ENCODE results near the gene MTERF2. TPM values are rescaled to one million over a fixed set of nuclear protein-coding genes. Genes with fewer than 3 reads are reported as not detected.
"Not testable (repeated sequence)": the region's sequence is repeated elsewhere in the genome, so short reads cannot be mapped to it uniquely, and the experiment has no call there.

The MTERF2 gene
- total and polyA plus RNA-seq, 2 of the 13 experiments (the other 11 are each of a cell fraction or from before 2014, with no cell fraction given), result 8.0 to 11.6 TPM

GRCh38 chr12:106999446-106999845 lies 12.5 kb upstream of the MTERF2 start:
- no peak for FAIRE-seq
- ATAC-seq, result no peak
- Histone ChIP-seq H3K36me3 (replicated peaks in 1 of 2; ENCODE audit: control insufficient read depth in 1 of 2, insufficient read depth in 2 of 2, low read length in 2 of 2) (peaks cover 0 to 12% of the 10 kb centered on the region in 2 experiments; a peak in 2 of 5 replicates), H3K9me3 (ENCODE audit: low read length) (no peaks in the 10 kb centered on the region), H2AFZ (ENCODE audit: low read length) (no peak overlapping the region), H4K20me1 (ENCODE audit: insufficient read depth, low read length) (no peaks in the 10 kb centered on the region), H3K4me3 (replicated peaks in 1 of 3; ENCODE audit: insufficient read depth in 1 of 3, low read depth in 2 of 3, low read length in 3 of 3) (no peak overlapping the region), H3K27me3 (ENCODE audit: control insufficient read depth in 1 of 2, insufficient read depth in 2 of 2, low read length in 2 of 2) (no peaks in the 10 kb centered on the region), H3K4me1 (ENCODE audit: insufficient read depth, low read length) (no peaks in the 10 kb centered on the region), H3K9ac (ENCODE audit: insufficient read depth, low read depth, low read length) (no peak overlapping the region), H3K27ac (ENCODE audit: extremely low read length, insufficient read depth, low read length) (no peak overlapping the region), H3K79me2 (ENCODE audit: insufficient read depth, low read length) (no peaks in the 10 kb centered on the region), H3K4me2 (ENCODE audit: low read depth, low read length) (no peak overlapping the region)
- ChIA-PET POLR2A (no interaction called here), CTCF (ENCODE audit: low intra/inter-chr PET ratio, low total read pairs) (no interaction called here)
- intact Hi-C loops (cut with micrococcal nuclease; ENCODE audit: unreplicated experiment), result no loop called here
- TF ChIP-seq NCOR1 (IDR thresholded peaks at IDR 0.05; ENCODE audit: borderline replicate concordance, low read length) (no peak), ZBED4 (CRISPR knock-in tag; IDR thresholded peaks at IDR 0.05; ENCODE audit: borderline replicate concordance) (no peak), SOX6 (IDR thresholded peaks at IDR 0.05) (no peak), SOX6 (CRISPR knock-in tag; IDR thresholded peaks at IDR 0.05) (no peak)
- in situ Hi-C loops (cut with HindIII; ENCODE audit: extremely low pct_ligation_motif_present, low pct_unique_long_range_greater_than_20kb), result no loop called here
- no TSS peak for BruUV-seq (replicated peaks)
- WGBS (ENCODE audit: low lambda C conversion rate), result 93% methylated on average over 6 of the region's 6 CpGs
- no peak for DNase-seq (ENCODE audit: low spot score)

GRCh38 chr12:106997916-106998315 lies 11.0 kb upstream of the MTERF2 start:
- POLR2A ChIA-PET, result interaction anchor here (1.8 kb wide), 1 partner anchor 11 kb away, joined by 6 read pairs; the partner anchor contains the start of gene MTERF2
- in situ Hi-C loops (cut with HindIII; ENCODE audit: extremely low pct_ligation_motif_present, low pct_unique_long_range_greater_than_20kb), result no loop called here
- intact Hi-C loops (cut with micrococcal nuclease; ENCODE audit: unreplicated experiment), result no loop called here
- TF ChIP-seq TERF1 (CRISPR knock-in tag; IDR thresholded peaks at IDR 0.05) (no peak), NBN (conservative IDR thresholded peaks at IDR 0.05) (no peak), MAFF (IDR thresholded peaks at IDR 0.05; ENCODE audit: low read depth, low read length) (peak; percentile 62; the same call in 1 of the 2 replicates), MAFK (conservative IDR thresholded peaks at IDR 0.05 in 1 of 2, IDR thresholded peaks at IDR 0.05 in 1 of 2; ENCODE audit: low read length in 2 of 2) (peak; percentile 59 to 61)
- Histone ChIP-seq H3K9me3 (ENCODE audit: low read length) (no peaks in the 10 kb centered on the region), H3K4me2 (ENCODE audit: low read depth, low read length) (no peak overlapping the region), H3K79me2 (ENCODE audit: insufficient read depth, low read length) (no peaks in the 10 kb centered on the region), H2AFZ (ENCODE audit: low read length) (no peak overlapping the region), H3K9ac (ENCODE audit: insufficient read depth, low read depth, low read length) (no peak overlapping the region), H3K27ac (ENCODE audit: extremely low read length, insufficient read depth, low read length) (no peak overlapping the region), H3K27me3 (ENCODE audit: control insufficient read depth in 1 of 2, insufficient read depth in 2 of 2, low read length in 2 of 2) (no peaks in the 10 kb centered on the region), H4K20me1 (ENCODE audit: insufficient read depth, low read length) (no peaks in the 10 kb centered on the region), H3K4me1 (ENCODE audit: insufficient read depth, low read length) (no peaks in the 10 kb centered on the region), H3K4me3 (replicated peaks in 1 of 3; ENCODE audit: insufficient read depth in 1 of 3, low read depth in 2 of 3, low read length in 3 of 3) (no peak overlapping the region), H3K36me3 (replicated peaks in 1 of 2; ENCODE audit: control insufficient read depth in 1 of 2, insufficient read depth in 2 of 2, low read length in 2 of 2) (peaks cover 0 to 12% of the 10 kb centered on the region in 2 experiments; a peak in 2 of 5 replicates)
- no peak for DNase-seq (ENCODE audit: low spot score)
- CTCF ChIA-PET (ENCODE audit: low intra/inter-chr PET ratio, low total read pairs), result no interaction called here
- WGBS (ENCODE audit: low lambda C conversion rate), result 100% methylated on average over 1 of the region's 1 CpG
- no peak for FAIRE-seq
- ATAC-seq, result no peak
- no TSS peak for BruUV-seq (replicated peaks)

GRCh38 chr12:106996102-106996501 lies 9.2 kb upstream of the MTERF2 start:
- whole genome bisulfite sequencing (ENCODE audit: low lambda C conversion rate), result 97% methylated on average over 5 of the region's 5 CpGs
- H3K79me2 ChIP-seq (ENCODE audit: insufficient read depth, low read length); in situ Hi-C loops (cut with HindIII; ENCODE audit: extremely low pct_ligation_motif_present, low pct_unique_long_range_greater_than_20kb); CTCF ChIA-PET (ENCODE audit: low intra/inter-chr PET ratio, low total read pairs); H3K9ac ChIP-seq (ENCODE audit: insufficient read depth, low read depth, low read length); H3K4me3 ChIP-seq (replicated peaks in 1 of 3; ENCODE audit: insufficient read depth in 1 of 3, low read depth in 2 of 3, low read length in 3 of 3); H4K20me1 ChIP-seq (ENCODE audit: insufficient read depth, low read length); POLR2A ChIA-PET; H3K27me3 ChIP-seq (ENCODE audit: control insufficient read depth in 1 of 2, insufficient read depth in 2 of 2, low read length in 2 of 2); H2AFZ ChIP-seq (ENCODE audit: low read length); H3K9me3 ChIP-seq (ENCODE audit: low read length); H3K36me3 ChIP-seq (replicated peaks in 1 of 2; ENCODE audit: control insufficient read depth in 1 of 2, insufficient read depth in 2 of 2, low read length in 2 of 2); BruUV-seq (replicated peaks); H3K4me2 ChIP-seq (ENCODE audit: low read depth, low read length); FAIRE-seq; intact Hi-C loops (cut with micrococcal nuclease; ENCODE audit: unreplicated experiment); DNase-seq (ENCODE audit: low spot score); H3K27ac ChIP-seq (ENCODE audit: extremely low read length, insufficient read depth, low read length); ATAC-seq; H3K4me1 ChIP-seq (ENCODE audit: insufficient read depth, low read length): not testable (repeated sequence)
